Measurements from ENCODE around the gene KDM6A. TPM values are rescaled to one million over a fixed set of nuclear protein-coding genes. Genes with fewer than 3 reads are reported as not detected.
A peak's percentile ranks its signal among the peaks of the same experiment; 100 is the strongest.

The KDM6A gene
- total and polyA plus RNA-seq, 9 of the 15 experiments (the other 6 are each of a cell fraction or from before 2014, with no cell fraction given), result 8.4 to 34.3 (median 22.9) TPM

GRCh38 chrX:44874420-44875184 lies 1.6 kb downstream of the KDM6A start (continued):
- TF ChIP-seq, protein P1, sequence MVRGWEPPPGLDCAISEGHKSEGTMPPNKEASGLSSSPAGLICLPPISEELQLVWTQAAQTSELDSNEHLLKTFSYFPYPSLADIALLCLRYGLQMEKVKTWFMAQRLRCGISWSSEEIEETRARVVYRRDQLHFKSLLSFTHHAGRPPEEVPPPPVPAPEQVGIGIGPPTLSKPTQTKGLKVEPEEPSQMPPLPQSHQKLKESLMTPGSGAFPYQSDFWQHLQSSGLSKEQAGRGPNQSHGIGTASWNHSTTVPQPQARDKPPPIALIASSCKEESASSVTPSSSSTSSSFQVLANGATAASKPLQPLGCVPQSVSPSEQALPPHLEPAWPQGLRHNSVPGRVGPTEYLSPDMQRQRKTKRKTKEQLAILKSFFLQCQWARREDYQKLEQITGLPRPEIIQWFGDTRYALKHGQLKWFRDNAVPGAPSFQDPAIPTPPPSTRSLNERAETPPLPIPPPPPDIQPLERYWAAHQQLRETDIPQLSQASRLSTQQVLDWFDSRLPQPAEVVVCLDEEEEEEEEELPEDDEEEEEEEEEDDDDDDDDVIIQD (CRISPR knock-in tag; IDR thresholded peaks at IDR 0.05), result no peak
- TF ChIP-seq LCOR (CRISPR knock-in tag; IDR thresholded peaks at IDR 0.05) (no peak), SPI1 (IDR thresholded peaks at IDR 0.05; ENCODE audit: borderline replicate concordance, low read depth, low read length) (no peak), NCOR1 (IDR thresholded peaks at IDR 0.05) (no peak), POLR2AphosphoS2 (IDR thresholded peaks at IDR 0.05; ENCODE audit: low read length) (no peak), ZNF75A (CRISPR knock-in tag; IDR thresholded peaks at IDR 0.05) (no peak), CBFA2T2 (conservative IDR thresholded peaks at IDR 0.05) (peak; percentile 13; the same call in 1 of the 2 replicates), DDX20 (tag; IDR thresholded peaks at IDR 0.05; ENCODE audit: low read depth) (no peak), RFX7 (CRISPR knock-in tag; IDR thresholded peaks at IDR 0.05) (no peak), ZNF699 (CRISPR knock-in tag; IDR thresholded peaks at IDR 0.05; ENCODE audit: insufficient replicate concordance) (no peak), TCF3 (CRISPR knock-in tag; IDR thresholded peaks at IDR 0.05) (no peak), CHD2 (IDR thresholded peaks at IDR 0.05; ENCODE audit: low read depth, low read length) (no peak), EP300 (IDR thresholded peaks at IDR 0.05; ENCODE audit: low read length) (no peak), MTA2 (IDR thresholded peaks at IDR 0.05; ENCODE audit: low read depth) (no peak), NR2C1 (IDR thresholded peaks at IDR 0.05) (no peak), NR2C1 (tag; IDR thresholded peaks at IDR 0.05) (no peak), CCAR2 (IDR thresholded peaks at IDR 0.05; ENCODE audit: low read depth, low read length) (no peak), ETV1 (tag; conservative IDR thresholded peaks at IDR 0.05; ENCODE audit: low read depth) (no peak), SETDB1 (IDR thresholded peaks at IDR 0.05; ENCODE audit: low read length) (no peak), SIN3A (IDR thresholded peaks at IDR 0.05; ENCODE audit: borderline replicate concordance in 2 of 2, control insufficient read depth in 1 of 2, low read depth in 2 of 2, low read length in 2 of 2) (no peak), MCM5 (IDR thresholded peaks at IDR 0.05; ENCODE audit: low read depth) (no peak), JUND (IDR thresholded peaks at IDR 0.05; ENCODE audit: borderline replicate concordance, low read depth, low read length) (0 out of 2 replicates have a peak, but pooled peaks have one; percentile 12), JUND (tag; IDR thresholded peaks at IDR 0.05; ENCODE audit: borderline replicate concordance, low read depth, low read length) (no peak), MECOM (CRISPR knock-in tag; IDR thresholded peaks at IDR 0.05) (no peak), HMG20B (CRISPR knock-in tag; IDR thresholded peaks at IDR 0.05) (no peak), CBFB (CRISPR knock-in tag; IDR thresholded peaks at IDR 0.05) (no peak), RBM39 (optimal IDR thresholded peaks at IDR 0.05; ENCODE audit: low read depth, low read length) (no peak), STAT5B (CRISPR knock-in tag; IDR thresholded peaks at IDR 0.05) (no peak)
- TF ChIP-seq, protein P2, sequence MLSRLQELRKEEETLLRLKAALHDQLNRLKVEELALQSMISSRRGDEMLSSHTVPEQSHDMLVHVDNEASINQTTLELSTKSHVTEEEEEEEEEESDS (CRISPR knock-in tag; IDR thresholded peaks at IDR 0.05), result no peak
- TF ChIP-seq, protein P3, sequence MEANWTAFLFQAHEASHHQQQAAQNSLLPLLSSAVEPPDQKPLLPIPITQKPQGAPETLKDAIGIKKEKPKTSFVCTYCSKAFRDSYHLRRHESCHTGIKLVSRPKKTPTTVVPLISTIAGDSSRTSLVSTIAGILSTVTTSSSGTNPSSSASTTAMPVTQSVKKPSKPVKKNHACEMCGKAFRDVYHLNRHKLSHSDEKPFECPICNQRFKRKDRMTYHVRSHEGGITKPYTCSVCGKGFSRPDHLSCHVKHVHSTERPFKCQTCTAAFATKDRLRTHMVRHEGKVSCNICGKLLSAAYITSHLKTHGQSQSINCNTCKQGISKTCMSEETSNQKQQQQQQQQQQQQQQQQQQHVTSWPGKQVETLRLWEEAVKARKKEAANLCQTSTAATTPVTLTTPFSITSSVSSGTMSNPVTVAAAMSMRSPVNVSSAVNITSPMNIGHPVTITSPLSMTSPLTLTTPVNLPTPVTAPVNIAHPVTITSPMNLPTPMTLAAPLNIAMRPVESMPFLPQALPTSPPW (CRISPR knock-in tag; IDR thresholded peaks at IDR 0.05), result peak; percentile 97
